K562 (cell line): ENCODE results near the gene PI4KA. TPM values are rescaled to one million over a fixed set of nuclear protein-coding genes. Genes with fewer than 3 reads are reported as not detected.

Source experiments
- CHD4 ChIP-seq: fragments of 200-600 bp; sonication (generic); IDR thresholded peaks from 3 replicates; pipeline ENCODE4 v1.6.1; 2012; ENCODE audit warnings: low read depth, mild to moderate bottlenecking, mixed read lengths, low read length, inconsistent platforms; ENCODE audit not compliant: insufficient read depth, insufficient replicate concordance, poor library complexity, severe bottlenecking
- E4F1 ChIP-seq: fragments of 250-450 bp; sonication (Bioruptor Pico); IDR thresholded peaks from 2 replicates; pipeline ENCODE4 v1.5.0; 2021; ENCODE audit warnings: mild to moderate bottlenecking, borderline replicate concordance
- FOXO4 ChIP-seq: fragments of 450-650 bp; formaldehyde crosslinking; IDR thresholded peaks from 2 replicates; pipeline ENCODE4 v1.4.0; 2020; ENCODE audit warnings: mild to moderate bottlenecking, moderate library complexity
- HCFC1 ChIP-seq: IDR thresholded peaks from 2 replicates; pipeline ENCODE4 v1.6.1; 2012; ENCODE audit warnings: low read depth, low read length, improper control_type of control experiment
- HIVEP1 ChIP-seq: fragments of 250-450 bp; sonication (Bioruptor Pico); IDR thresholded peaks from 2 replicates; pipeline ENCODE4 v1.4.0; 2020; ENCODE audit warnings: mild to moderate bottlenecking
- HSF4 ChIP-seq: fragments of 250-450 bp; sonication (Bioruptor Pico); IDR thresholded peaks from 2 replicates; pipeline ENCODE4 v2.1.2; 2022; ENCODE audit warnings: mild to moderate bottlenecking, moderate library complexity, borderline replicate concordance
- KAT7 ChIP-seq: sonication (generic); formaldehyde crosslinking; IDR thresholded peaks from 2 replicates; pipeline ENCODE4 v1.8.0; 2022; ENCODE audit warnings: missing genetic modification reagents, mild to moderate bottlenecking, borderline replicate concordance
- KAT8 ChIP-seq: fragments of 450-650 bp; IDR thresholded peaks from 2 replicates; pipeline ENCODE4 v1.6.1; 2016; ENCODE audit warnings: low read depth, mild to moderate bottlenecking
- MBD2 ChIP-seq: sonication (generic); IDR thresholded peaks from 2 replicates; pipeline ENCODE4 v1.6.1; 2016; ENCODE audit warnings: low read depth, borderline replicate concordance
- MCM5 ChIP-seq: fragments of 450-650 bp; IDR thresholded peaks from 2 replicates; pipeline ENCODE4 v1.6.1; 2016; ENCODE audit warnings: low read depth
- POLR2AphosphoS2 ChIP-seq: IDR thresholded peaks from 2 replicates; pipeline ENCODE4 v1.6.1; 2012; ENCODE audit warnings: low read length, improper control_type of control experiment
- RBFOX2 ChIP-seq: fragments of 200-400 bp; formaldehyde crosslinking; IDR thresholded peaks from 2 replicates; pipeline ENCODE4 v1.6.1; 2017; ENCODE audit warnings: low read depth, mild to moderate bottlenecking, low read length, moderate library complexity
- SPI1 ChIP-seq: IDR thresholded peaks from 2 replicates; pipeline ENCODE4 v1.6.1; 2011; ENCODE audit warnings: low read depth, low read length, control low read depth, borderline replicate concordance
- ZNF165 ChIP-seq: fragments of 250-450 bp; sonication (Bioruptor Pico); IDR thresholded peaks from 2 replicates; pipeline ENCODE4 v1.4.0; 2020; ENCODE audit warnings: borderline replicate concordance
- ZNF24 ChIP-seq: fragments of 450-650 bp; IDR thresholded peaks from 2 replicates; pipeline ENCODE4 v1.6.1; 2016
- ZNF41 ChIP-seq: fragments of 250-450 bp; sonication (Bioruptor Pico); conservative IDR thresholded peaks from 2 replicates; pipeline ENCODE4 v1.4.0; 2020; ENCODE audit warnings: mild to moderate bottlenecking
- ZNF644 ChIP-seq: fragments of 200-800 bp; sonication (Bioruptor generic); IDR thresholded peaks from 2 replicates; pipeline ENCODE4 v1.6.1; 2016; ENCODE audit warnings: low read depth, missing genetic modification characterization, missing compliant biosample characterization
- polyA plus RNA-seq, 8 experiments: library from polyadenylated mRNA; depleted of rRNA in 4 of 8; stranded (reverse) in 5 of 8; unstranded in 3 of 8; fragments of >200 nt; fragmentation: Nextera tagmentation in 2 of 8; fragmentation: Illumina TruSeq in 1 of 8; extraction: Ambion mirVana in 2 of 8; extraction: Trizol in 1 of 8; gene quantifications; 2 replicates each; pipeline versions ENCODE4 v1.2.1 to v1.2.3, GENCODE V29; 2011 to 2014; ENCODE audit warnings: inconsistent platforms in 1 of 8, missing spikeins in 1 of 8
- total RNA-seq, 7 experiments: library from RNA; depleted of rRNA in 6 of 7; stranded (reverse); fragments of >200 nt in 6 of 7; fragmentation: Illumina TruSeq in 2 of 7; extraction: Trizol in 2 of 7; gene quantifications; 2 replicates each; pipeline versions ENCODE4 v1.2.1 to v1.2.3, GENCODE V29; 2011 to 2021; ENCODE audit warnings: low replicate concordance in 1 of 7

Gene PI4KA
- total and polyA plus RNA-seq, 9 of the 15 experiments (the other 6 are each of a cell fraction or from before 2014, with no cell fraction given) = 7.3 to 187 (median 84.7) TPM

- TF ChIP-seq ZNF41 (CRISPR knock-in tag) (no peak), SPI1 (no peak), ZNF24 (no peak), RBFOX2 (peak; percentile 34; the same call in 1 of the 2 replicates), ZNF644 (tag) (no peak), POLR2AphosphoS2 (no peak), CHD4 (no peak), FOXO4 (CRISPR knock-in tag) (0 out of 2 replicates have a peak, but pooled peaks have one; percentile 69), MCM5 (peak; percentile 89; the same call in 1 of the 2 replicates), ZNF165 (CRISPR knock-in tag) (no peak), HSF4 (CRISPR knock-in tag) (no peak), KAT7 (CRISPR knock-in tag) (no peak), MBD2 (no peak), HCFC1 (no peak), HIVEP1 (no peak), KAT8 (no peak), E4F1 (CRISPR knock-in tag) (no peak)
Measured at GRCh38 chr22:20658433-20659222, 200.0 kb downstream of the PI4KA start (continued).
